HepG2 (cell line): Measurements from ENCODE around the gene NDUFAF3. TPM values are rescaled to one million over a fixed set of nuclear protein-coding genes. Genes with fewer than 3 reads are reported as not detected.
A peak's percentile ranks its signal among the peaks of the same experiment; 100 is the strongest.

Experiments used
- ARNT ChIP-seq: fragments of 450-650 bp; IDR thresholded peaks from 2 replicates; pipeline ENCODE4 v1.6.1; 2017
- KDM1A ChIP-seq: IDR thresholded peaks from 2 replicates; pipeline ENCODE4 v1.6.1; 2016; ENCODE audit warnings: missing compliant biosample characterization
- KDM4B ChIP-seq: sonication (generic); formaldehyde crosslinking; IDR thresholded peaks from 2 replicates; pipeline ENCODE4 v1.4.0; 2020; ENCODE audit warnings: missing genetic modification reagents
- MAF1 ChIP-seq: sonication (generic); formaldehyde crosslinking; IDR thresholded peaks from 2 replicates; pipeline ENCODE4 v1.5.0; 2020; ENCODE audit warnings: missing genetic modification reagents, borderline replicate concordance
- MAFF ChIP-seq: IDR thresholded peaks from 2 replicates; pipeline ENCODE4 v1.6.1; 2011; ENCODE audit warnings: low read depth, low read length, improper control_type of control experiment
- MEF2D ChIP-seq: sonication (generic); formaldehyde crosslinking; IDR thresholded peaks from 2 replicates; pipeline ENCODE4 v1.5.1; 2020; ENCODE audit warnings: mild to moderate bottlenecking, missing genetic modification reagents
- MLLT10 ChIP-seq: sonication (generic); formaldehyde crosslinking; IDR thresholded peaks from 2 replicates; pipeline ENCODE4 v1.4.0; 2020; ENCODE audit warnings: missing genetic modification reagents
- MTA1 ChIP-seq: sonication (generic); formaldehyde crosslinking; IDR thresholded peaks from 2 replicates; pipeline ENCODE4 v1.4.0; 2020; ENCODE audit warnings: missing genetic modification reagents, mild to moderate bottlenecking, borderline replicate concordance
- NBN ChIP-seq: fragments of 450-650 bp; conservative IDR thresholded peaks from 2 replicates; pipeline ENCODE4 v1.6.1; 2017
- NFATC3 ChIP-seq: sonication (generic); formaldehyde crosslinking; IDR thresholded peaks from 2 replicates; pipeline ENCODE4 v1.5.1; 2020; ENCODE audit warnings: mild to moderate bottlenecking, missing genetic modification reagents
- NR3C1 ChIP-seq: sonication (generic); formaldehyde crosslinking; IDR thresholded peaks from 2 replicates; pipeline ENCODE4 v1.4.0; 2020; ENCODE audit warnings: missing genetic modification reagents
- SP4 ChIP-seq: sonication (generic); formaldehyde crosslinking; IDR thresholded peaks from 2 replicates; pipeline ENCODE4 v1.8.1; 2023; ENCODE audit warnings: mild to moderate bottlenecking, missing genetic modification reagents
- TCF7 ChIP-seq: sonication (generic); IDR thresholded peaks from 2 replicates; pipeline ENCODE4 v1.6.1; 2016; ENCODE audit warnings: antibody characterized with exemption, low read depth
- YEATS4 ChIP-seq: sonication (generic); formaldehyde crosslinking; IDR thresholded peaks from 2 replicates; pipeline ENCODE4 v1.4.0; 2020; ENCODE audit warnings: missing genetic modification reagents, borderline replicate concordance
- ZMYM4 ChIP-seq: sonication (generic); formaldehyde crosslinking; IDR thresholded peaks from 2 replicates; pipeline ENCODE4 v1.8.1; 2023; ENCODE audit warnings: mild to moderate bottlenecking, missing genetic modification reagents
- ZNF180 ChIP-seq: sonication (generic); formaldehyde crosslinking; IDR thresholded peaks from 2 replicates; pipeline ENCODE4 v1.4.0; 2020; ENCODE audit warnings: low read depth, missing genetic modification reagents, borderline replicate concordance
- ZNF263 ChIP-seq: sonication (generic); formaldehyde crosslinking; IDR thresholded peaks from 2 replicates; pipeline ENCODE4 v1.4.0; 2020; ENCODE audit warnings: missing genetic modification reagents
- ZNF737 ChIP-seq: sonication (generic); formaldehyde crosslinking; IDR thresholded peaks from 2 replicates; pipeline ENCODE4 v1.5.0; 2020; ENCODE audit warnings: missing genetic modification reagents, mild to moderate bottlenecking, borderline replicate concordance
- ZNF788 ChIP-seq: sonication (generic); formaldehyde crosslinking; IDR thresholded peaks from 2 replicates; pipeline ENCODE4 v1.5.0; 2020; ENCODE audit warnings: mild to moderate bottlenecking, missing genetic modification reagents, borderline replicate concordance
- ZNF878 ChIP-seq: sonication (generic); formaldehyde crosslinking; IDR thresholded peaks from 2 replicates; pipeline ENCODE4 v1.8.1; 2023; ENCODE audit warnings: mild to moderate bottlenecking, missing genetic modification reagents, moderate library complexity
- ZNF883 ChIP-seq: sonication (generic); formaldehyde crosslinking; IDR thresholded peaks from 2 replicates; pipeline ENCODE4 v1.5.1; 2020; ENCODE audit warnings: mild to moderate bottlenecking, missing genetic modification reagents; ENCODE audit errors: not compliant biosample characterization
- polyA plus RNA-seq, 8 experiments: library from polyadenylated mRNA; depleted of rRNA in 3 of 8; stranded (reverse) in 7 of 8; unstranded in 1 of 8; fragments of >200 nt; fragmentation: Illumina TruSeq in 4 of 8; extraction: Trizol in 4 of 8; gene quantifications; 2 replicates each; pipeline versions ENCODE4 v1.2.1 to v1.2.3, GENCODE V29; 2011 to 2016; ENCODE audit warnings: low read depth in 4 of 8, missing spikeins in 1 of 8, mixed read lengths in 1 of 8; ENCODE audit not compliant: insufficient read depth in 1 of 8
- total RNA-seq, 5 experiments: library from RNA; depleted of rRNA; stranded (reverse); fragments of >200 nt; fragmentation: Illumina TruSeq; extraction: Trizol; gene quantifications; 2 replicates each; pipeline ENCODE4 v1.2.3, GENCODE V29; 2016; ENCODE audit warnings: low read depth in 1 of 5
- TF ChIP-seq, protein P1 (sequence below): sonication (generic); formaldehyde crosslinking; IDR thresholded peaks from 2 replicates; pipeline ENCODE4 v1.4.0; 2020; ENCODE audit warnings: mild to moderate bottlenecking, missing genetic modification reagents
- TF ChIP-seq, protein P2 (sequence below): sonication (generic); formaldehyde crosslinking; IDR thresholded peaks from 2 replicates; pipeline ENCODE4 v1.5.0; 2020; ENCODE audit warnings: missing genetic modification reagents, mild to moderate bottlenecking, borderline replicate concordance
- TF ChIP-seq, protein P3 (sequence below): sonication (generic); formaldehyde crosslinking; IDR thresholded peaks from 2 replicates; pipeline ENCODE4 v1.8.0; 2022; ENCODE audit warnings: mild to moderate bottlenecking, missing genetic modification reagents, moderate library complexity
- TF ChIP-seq, protein P4 (sequence below): sonication (generic); formaldehyde crosslinking; IDR thresholded peaks from 2 replicates; pipeline ENCODE4 v1.8.1; 2023; ENCODE audit warnings: mild to moderate bottlenecking, moderate library complexity, missing genetic modification reagents
- TF ChIP-seq, protein P5 (sequence below): sonication (generic); formaldehyde crosslinking; IDR thresholded peaks from 2 replicates; pipeline ENCODE4 v1.4.0; 2020; ENCODE audit warnings: missing genetic modification reagents

The NDUFAF3 gene
- total and polyA plus RNA-seq, 2 of the 13 experiments (the other 11 are each of a cell fraction or from before 2014, with no cell fraction given) = 39.0 to 50.0 TPM

DNA sequence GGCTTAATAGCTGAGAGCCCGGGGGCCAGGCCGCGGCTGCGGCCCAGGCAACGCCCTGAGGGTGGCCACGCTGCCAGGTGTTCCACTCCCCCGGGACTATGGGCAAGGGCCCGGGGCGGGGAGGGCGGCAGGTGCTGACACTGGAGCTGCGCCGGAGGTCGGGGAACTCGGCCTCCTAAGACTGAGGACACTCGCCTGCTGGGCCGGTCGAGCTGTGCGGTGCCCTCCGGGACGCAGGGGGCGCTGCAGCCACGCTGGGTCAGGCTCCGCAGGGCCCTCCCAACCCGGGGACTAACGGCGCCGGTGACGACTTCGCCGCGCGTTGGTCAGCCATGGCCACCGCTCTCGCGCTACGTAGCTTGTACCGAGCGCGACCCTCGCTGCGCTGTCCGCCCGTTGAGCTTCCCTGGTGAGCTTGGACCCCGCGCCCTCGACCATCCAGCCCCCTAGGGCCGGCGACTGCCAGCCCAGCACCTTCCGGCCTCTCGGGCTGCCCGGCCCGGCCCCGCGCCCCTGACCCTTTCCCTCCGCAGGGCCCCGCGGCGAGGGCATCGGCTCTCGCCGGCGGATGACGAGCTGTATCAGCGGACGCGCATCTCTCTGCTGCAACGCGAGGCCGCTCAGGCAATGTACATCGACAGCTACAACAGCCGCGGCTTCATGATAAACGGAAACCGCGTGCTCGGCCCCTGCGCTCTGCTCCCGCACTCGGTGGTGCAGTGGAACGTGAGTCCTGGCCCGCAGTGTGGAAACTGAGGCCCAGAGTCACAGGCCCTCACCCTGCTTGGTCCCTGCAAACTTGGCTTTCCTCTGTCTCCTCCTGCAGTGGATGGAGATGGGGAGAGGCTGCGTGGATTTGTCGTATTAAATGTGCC lies at the start of gene NDUFAF3 (continued):
- TF ChIP-seq MAFF = no peak
- TF ChIP-seq NFATC3 (CRISPR knock-in tag) = no peak
- TF ChIP-seq ARNT = no peak
- no peak for TF ChIP-seq ZNF878 (CRISPR knock-in tag)
- TF ChIP-seq, protein P1, sequence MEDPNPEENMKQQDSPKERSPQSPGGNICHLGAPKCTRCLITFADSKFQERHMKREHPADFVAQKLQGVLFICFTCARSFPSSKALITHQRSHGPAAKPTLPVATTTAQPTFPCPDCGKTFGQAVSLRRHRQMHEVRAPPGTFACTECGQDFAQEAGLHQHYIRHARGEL (CRISPR knock-in tag) = peak; percentile 87
- no peak; the same call in 1 of the 2 replicates for TF ChIP-seq ZNF737 (CRISPR knock-in tag)
- TF ChIP-seq NBN = no peak
- TF ChIP-seq ZNF180 = peak; percentile 64; the same call in 1 of the 2 replicates
- TF ChIP-seq, protein P2, sequence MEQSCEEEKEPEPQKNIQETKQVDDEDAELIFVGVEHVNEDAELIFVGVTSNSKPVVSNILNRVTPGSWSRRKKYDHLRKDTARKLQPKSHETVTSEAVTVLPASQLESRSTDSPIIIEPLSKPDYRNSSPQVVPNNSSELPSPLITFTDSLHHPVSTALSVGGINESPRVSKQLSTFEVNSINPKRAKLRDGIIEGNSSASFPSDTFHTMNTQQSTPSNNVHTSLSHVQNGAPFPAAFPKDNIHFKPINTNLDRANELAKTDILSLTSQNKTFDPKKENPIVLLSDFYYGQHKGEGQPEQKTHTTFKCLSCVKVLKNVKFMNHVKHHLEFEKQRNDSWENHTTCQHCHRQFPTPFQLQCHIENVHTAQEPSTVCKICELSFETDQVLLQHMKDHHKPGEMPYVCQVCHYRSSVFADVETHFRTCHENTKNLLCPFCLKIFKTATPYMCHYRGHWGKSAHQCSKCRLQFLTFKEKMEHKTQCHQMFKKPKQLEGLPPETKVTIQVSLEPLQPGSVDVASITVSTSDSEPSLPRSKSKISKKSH (CRISPR knock-in tag) = no peak
- TF ChIP-seq TCF7 = no peak
- TF ChIP-seq, protein P3, sequence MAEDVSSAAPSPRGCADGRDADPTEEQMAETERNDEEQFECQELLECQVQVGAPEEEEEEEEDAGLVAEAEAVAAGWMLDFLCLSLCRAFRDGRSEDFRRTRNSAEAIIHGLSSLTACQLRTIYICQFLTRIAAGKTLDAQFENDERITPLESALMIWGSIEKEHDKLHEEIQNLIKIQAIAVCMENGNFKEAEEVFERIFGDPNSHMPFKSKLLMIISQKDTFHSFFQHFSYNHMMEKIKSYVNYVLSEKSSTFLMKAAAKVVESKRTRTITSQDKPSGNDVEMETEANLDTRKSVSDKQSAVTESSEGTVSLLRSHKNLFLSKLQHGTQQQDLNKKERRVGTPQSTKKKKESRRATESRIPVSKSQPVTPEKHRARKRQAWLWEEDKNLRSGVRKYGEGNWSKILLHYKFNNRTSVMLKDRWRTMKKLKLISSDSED (CRISPR knock-in tag) = 0 out of 2 replicates have a peak, but pooled peaks have one; percentile 58
- TF ChIP-seq ZMYM4 = peak; percentile 91; the same call in 1 of the 2 replicates
- no peak for TF ChIP-seq KDM1A
- TF ChIP-seq, protein P4, sequence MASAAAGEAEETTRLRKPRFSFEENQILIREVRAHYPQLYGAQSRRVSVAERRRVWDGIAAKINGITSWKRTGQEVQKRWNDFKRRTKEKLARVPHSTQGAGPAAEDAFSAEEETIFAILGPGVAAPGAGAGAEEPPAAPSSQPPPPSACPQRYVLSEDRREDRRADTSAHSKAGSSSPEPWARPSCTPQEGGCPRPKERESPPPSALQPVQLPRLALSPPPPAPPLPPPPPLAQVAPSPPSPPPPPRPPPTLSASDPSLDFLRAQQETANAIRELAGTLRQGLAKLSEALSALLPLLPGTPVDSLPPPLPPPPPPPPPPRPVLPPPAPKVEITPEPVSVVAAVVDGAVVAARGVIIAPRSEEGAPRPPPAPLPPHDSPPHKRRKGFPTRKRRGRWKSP (CRISPR knock-in tag) = peak; percentile 64
- TF ChIP-seq, protein P5, sequence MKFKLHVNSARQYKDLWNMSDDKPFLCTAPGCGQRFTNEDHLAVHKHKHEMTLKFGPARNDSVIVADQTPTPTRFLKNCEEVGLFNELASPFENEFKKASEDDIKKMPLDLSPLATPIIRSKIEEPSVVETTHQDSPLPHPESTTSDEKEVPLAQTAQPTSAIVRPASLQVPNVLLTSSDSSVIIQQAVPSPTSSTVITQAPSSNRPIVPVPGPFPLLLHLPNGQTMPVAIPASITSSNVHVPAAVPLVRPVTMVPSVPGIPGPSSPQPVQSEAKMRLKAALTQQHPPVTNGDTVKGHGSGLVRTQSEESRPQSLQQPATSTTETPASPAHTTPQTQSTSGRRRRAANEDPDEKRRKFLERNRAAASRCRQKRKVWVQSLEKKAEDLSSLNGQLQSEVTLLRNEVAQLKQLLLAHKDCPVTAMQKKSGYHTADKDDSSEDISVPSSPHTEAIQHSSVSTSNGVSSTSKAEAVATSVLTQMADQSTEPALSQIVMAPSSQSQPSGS (CRISPR knock-in tag) = peak; percentile 85
- TF ChIP-seq NR3C1 (CRISPR knock-in tag) = no peak
- TF ChIP-seq MAF1 = peak; percentile 89
- peak; percentile 94 for TF ChIP-seq YEATS4 (CRISPR knock-in tag)
- TF ChIP-seq ZNF883 (CRISPR knock-in tag) = peak; percentile 56
- peak; percentile 30; the same call in 1 of the 2 replicates for TF ChIP-seq MLLT10 (CRISPR knock-in tag)
- no peak for TF ChIP-seq SP4 (CRISPR knock-in tag)
- no peak for TF ChIP-seq MEF2D
- no peak for TF ChIP-seq ZNF263 (CRISPR knock-in tag)
- no peak for TF ChIP-seq KDM4B (CRISPR knock-in tag)
- TF ChIP-seq ZNF788 (CRISPR knock-in tag) = peak; percentile 96
- peak; percentile 57; the same call in 1 of the 2 replicates for TF ChIP-seq MTA1
